H1 (cell line): ENCODE measurements around the gene HDAC10. TPM values are rescaled to one million over a fixed set of nuclear protein-coding genes. Genes with fewer than 3 reads are reported as not detected.

Experiments used
- CTCF ChIA-PET: fragments of 300-600 bp; sonication (Branson Sonifier 250); formaldehyde crosslinking; loops from one replicate; lab custom pipeline; 2021; ENCODE audit not compliant: partially characterized antibody; lab: Charles Lee
- POLR2A ChIA-PET: fragments of 300-600 bp; sonication (Branson Sonifier 250); formaldehyde crosslinking; loops from one replicate; lab custom pipeline; 2021; ENCODE audit warnings: inconsistent platforms; ENCODE audit not compliant: partially characterized antibody; lab: Charles Lee
- DNase-seq, 2 experiments: peaks; one replicate each; pipeline versions ENCODE4 v3.0.0 to v3.0.0-alpha.2; 2010 to 2022; ENCODE audit warnings: low spot score in 2 of 2, low read depth in 1 of 2, mixed read lengths in 1 of 2
- FAIRE-seq: peaks from 2 replicates; lab custom pipeline; 2011; peaks lifted over from hg19 to GRCh38; lab: Jason Lieb, UNC
- H2AFZ ChIP-seq: 2 replicates; pipeline ENCODE4 v1.8.1; 2012; ENCODE audit warnings: low read length, inconsistent platforms
- H2AK5ac ChIP-seq: 2 replicates; pipeline ENCODE4 v1.6.1; 2013; ENCODE audit warnings: low read depth, low read length
- H2BK120ac ChIP-seq: replicated peaks from 2 replicates; pipeline ENCODE3; 2013; ENCODE audit warnings: low read depth, low read length, inconsistent platforms
- H2BK12ac ChIP-seq: 2 replicates; pipeline ENCODE4 v1.6.1; 2013; ENCODE audit warnings: low read depth, low read length
- H2BK15ac ChIP-seq: 2 replicates; pipeline ENCODE4 v1.6.1; 2013; ENCODE audit warnings: low read length
- H2BK20ac ChIP-seq: 2 replicates; pipeline ENCODE4 v1.6.1; 2013; ENCODE audit warnings: low read length
- H2BK5ac ChIP-seq: 2 replicates; pipeline ENCODE4 v1.6.1; 2013; ENCODE audit warnings: low read depth, low read length
- H3K14ac ChIP-seq: 2 replicates; pipeline ENCODE4 v1.6.1; 2013; ENCODE audit warnings: inconsistent platforms; ENCODE audit not compliant: insufficient read length
- H3K18ac ChIP-seq: 2 replicates; pipeline ENCODE4 v1.6.1; 2013; ENCODE audit warnings: low read length; ENCODE audit errors: extremely low read depth
- H3K23ac ChIP-seq: 2 replicates; pipeline ENCODE4 v1.6.1; 2013; ENCODE audit warnings: inconsistent platforms; ENCODE audit not compliant: insufficient read length
- H3K23me2 ChIP-seq: 2 replicates; pipeline ENCODE4 v1.6.1; 2013; ENCODE audit warnings: low read depth, low read length
- H3K27ac ChIP-seq: 2 replicates; pipeline ENCODE4 v1.6.1; 2011; ENCODE audit warnings: low read depth, low read length, inconsistent platforms
- H3K27me3 ChIP-seq, 4 experiments: replicated peaks in 1 of 4; 1 replicate in 1 of 4; 2 replicates in 3 of 4; pipeline versions ENCODE4 v1.6.1 to v1.8.1; 2011 to 2013; ENCODE audit warnings: low read length in 3 of 4, mild to moderate bottlenecking in 3 of 4, inconsistent platforms in 2 of 4, mixed read lengths in 2 of 4, moderate library complexity in 1 of 4; ENCODE audit not compliant: control insufficient read depth in 3 of 4, insufficient read depth in 3 of 4; ENCODE audit errors: extremely low read depth in 1 of 4
- H3K36me3 ChIP-seq, 4 experiments: 2 replicates each; pipeline versions ENCODE4 v1.6.1 to v1.8.1; 2011 to 2013; ENCODE audit warnings: mild to moderate bottlenecking in 4 of 4, low read length in 3 of 4, moderate library complexity in 2 of 4, control low read depth in 1 of 4, inconsistent platforms in 1 of 4; ENCODE audit not compliant: insufficient read depth in 4 of 4, control insufficient read depth in 2 of 4
- H3K4ac ChIP-seq: replicated peaks from 2 replicates; pipeline ENCODE3; 2013; ENCODE audit warnings: low read length, low read depth, mixed read lengths, inconsistent platforms; ENCODE audit not compliant: insufficient read length
- H3K4me1 ChIP-seq, 4 experiments: replicated peaks in 1 of 4; 1 replicate in 1 of 4; 2 replicates in 3 of 4; pipeline versions ENCODE4 v1.6.1 to v1.8.1; 2011 to 2013; ENCODE audit warnings: low read length in 3 of 4, inconsistent platforms in 2 of 4, mixed read lengths in 1 of 4; ENCODE audit not compliant: insufficient read depth in 4 of 4, control insufficient read depth in 3 of 4
- H3K4me2 ChIP-seq, 2 experiments: 2 replicates each; pipeline versions ENCODE4 v1.6.1 to v1.8.1; 2011 to 2013; ENCODE audit warnings: low read depth in 2 of 2, low read length in 2 of 2, control low read depth in 1 of 2, inconsistent platforms in 1 of 2, mild to moderate bottlenecking in 1 of 2; ENCODE audit not compliant: insufficient read depth in 1 of 2
- H3K4me3 ChIP-seq, 4 experiments: fragments of 200-600, 300-600 bp in 1 of 4; sonication (generic), shearing (Covaris generic), sonication (Bioruptor Twin) in 1 of 4; 2 replicates each; pipeline versions ENCODE4 v1.5.1 to v1.8.1; 2011 to 2016; ENCODE audit warnings: low read length in 4 of 4, low read depth in 3 of 4, control low read depth in 2 of 4, inconsistent platforms in 2 of 4, mild to moderate bottlenecking in 2 of 4, mixed read lengths in 1 of 4, moderate library complexity in 1 of 4; ENCODE audit not compliant: insufficient read depth in 2 of 4; ENCODE audit errors: extremely low read depth in 1 of 4
- H3K56ac ChIP-seq: replicated peaks from 2 replicates; pipeline ENCODE3; 2013; ENCODE audit warnings: low read depth, mild to moderate bottlenecking, mixed read lengths, low read length, inconsistent platforms; ENCODE audit not compliant: insufficient read length
- H3K79me1 ChIP-seq: 2 replicates; pipeline ENCODE4 v1.6.1; 2013; ENCODE audit warnings: low read depth, low read length, control low read depth
- H3K79me2 ChIP-seq, 2 experiments: 2 replicates each; pipeline versions ENCODE4 v1.6.1 to v1.8.1; 2012 to 2013; ENCODE audit warnings: low read length in 2 of 2, mild to moderate bottlenecking in 2 of 2, inconsistent platforms in 1 of 2; ENCODE audit not compliant: insufficient read depth in 2 of 2, control insufficient read depth in 1 of 2
- H3K9ac ChIP-seq, 4 experiments: replicated peaks in 1 of 4; 1 replicate in 1 of 4; 2 replicates in 3 of 4; pipeline versions ENCODE4 v1.6.1 to v1.8.1; 2011 to 2013; ENCODE audit warnings: low read depth in 3 of 4, low read length in 3 of 4, control low read depth in 2 of 4, mild to moderate bottlenecking in 2 of 4, moderate library complexity in 2 of 4, inconsistent platforms in 1 of 4; ENCODE audit errors: extremely low read depth in 1 of 4
- H3K9me3 ChIP-seq, 2 experiments: 2 replicates each; pipeline versions ENCODE4 v1.6.1 to v1.8.1; 2012 to 2013; ENCODE audit warnings: mild to moderate bottlenecking in 2 of 2, moderate library complexity in 2 of 2, control low read depth in 1 of 2, inconsistent platforms in 1 of 2, low read depth in 1 of 2, low read length in 1 of 2, mixed read lengths in 1 of 2; ENCODE audit not compliant: insufficient read depth in 2 of 2
- H4K20me1 ChIP-seq, 2 experiments: replicated peaks in 1 of 2; 2 replicates each; pipeline versions ENCODE3 to v1.8.1; 2011 to 2013; ENCODE audit warnings: inconsistent platforms in 2 of 2, low read length in 2 of 2, mild to moderate bottlenecking in 1 of 2; ENCODE audit not compliant: insufficient read depth in 2 of 2, control insufficient read depth in 1 of 2
- H4K5ac ChIP-seq: 2 replicates; pipeline ENCODE4 v1.6.1; 2013; ENCODE audit warnings: low read length, low read depth, mixed read lengths, inconsistent platforms; ENCODE audit not compliant: insufficient read length
- H4K8ac ChIP-seq: 2 replicates; pipeline ENCODE4 v1.8.0; 2013; ENCODE audit warnings: mild to moderate bottlenecking, moderate library complexity, low read length, inconsistent platforms; ENCODE audit not compliant: insufficient read depth; ENCODE audit errors: extremely low read depth
- H4K91ac ChIP-seq: replicated peaks from 2 replicates; pipeline ENCODE3; 2013; ENCODE audit warnings: low read length, mixed read lengths, inconsistent platforms; ENCODE audit not compliant: insufficient read length
- ASH2L ChIP-seq: fragments of 200-600, 300-600 bp; sonication (generic); IDR thresholded peaks from one replicate; pipeline ENCODE4 v1.7.1; 2017; ENCODE audit warnings: low read length
- EZH2 ChIP-seq: fragments of 200-600 bp; sonication (generic); IDR thresholded peaks from 2 replicates; pipeline ENCODE4 v1.7.1; 2012; ENCODE audit warnings: low read depth, mild to moderate bottlenecking, moderate library complexity, low read length, inconsistent platforms; ENCODE audit not compliant: severe bottlenecking
- HDAC2 ChIP-seq, 2 experiments: fragments of 300-600 bp in 1 of 2; sonication (generic) in 1 of 2; IDR thresholded peaks; 2 replicates each; pipeline ENCODE4 v1.6.1; 2011 to 2012; ENCODE audit warnings: low read depth in 2 of 2, low read length in 2 of 2, mild to moderate bottlenecking in 2 of 2, moderate library complexity in 2 of 2, borderline replicate concordance in 1 of 2, inconsistent platforms in 1 of 2
- RNF2 ChIP-seq: fragments of 200-900, 300-1000 bp; sonication (generic); IDR thresholded peaks from 2 replicates; pipeline ENCODE4 v1.7.1; 2016; ENCODE audit warnings: borderline replicate concordance, low read depth, mild to moderate bottlenecking, antibody characterized with exemption, low read length; ENCODE audit not compliant: poor library complexity, severe bottlenecking; ENCODE audit errors: missing control alignments
- SP2 ChIP-seq: IDR thresholded peaks from 2 replicates; pipeline ENCODE4 v1.6.1; 2012; ENCODE audit warnings: mild to moderate bottlenecking, low read length, inconsistent platforms
- SP4 ChIP-seq: IDR thresholded peaks from 2 replicates; pipeline ENCODE4 v1.6.1; 2012; ENCODE audit warnings: low read length, inconsistent platforms
- SUZ12 ChIP-seq: fragments of 200-600 bp; sonication (generic); IDR thresholded peaks from 2 replicates; pipeline ENCODE4 v1.6.1; 2012; ENCODE audit warnings: mild to moderate bottlenecking, inconsistent platforms, low read length, moderate library complexity, mixed read lengths
- TAF7 ChIP-seq: optimal IDR thresholded peaks from 2 replicates; pipeline ENCODE3; 2011; ENCODE audit warnings: low read depth, mild to moderate bottlenecking, inconsistent platforms, low read length, moderate library complexity, borderline replicate concordance
- TCF12 ChIP-seq: IDR thresholded peaks from 2 replicates; pipeline ENCODE4 v1.6.1; 2011; ENCODE audit warnings: low read depth, mild to moderate bottlenecking, low read length
- YY1 ChIP-seq: IDR thresholded peaks from 2 replicates; pipeline ENCODE4 v1.6.1; 2011; ENCODE audit warnings: low read depth, mild to moderate bottlenecking, low read length
- WGBS, 2 experiments: shearing (Covaris generic) in 1 of 2; methylation state at CpG; one replicate each; pipeline versions ENCODE4 v1.1.6 to v1.1.7; 2013 to 2015; ENCODE audit warnings: low lambda C conversion rate in 2 of 2, mixed read lengths in 2 of 2, inconsistent platforms in 1 of 2, low coverage in 1 of 2, missing lambda C conversion rate in 1 of 2; ENCODE audit not compliant: insufficient replicate concordance in 2 of 2, insufficient coverage in 1 of 2, insufficient read length in 1 of 2; ENCODE audit errors: extremely low coverage in 1 of 2, missing lambda C conversion rate in 1 of 2; 5-methylcytosine and 5-hydroxymethylcytosine counted together
- polyA plus RNA-seq, 7 experiments: library from polyadenylated mRNA; depleted of rRNA in 3 of 7; stranded (reverse) in 5 of 7; unstranded in 2 of 7; fragments of >200 nt in 5 of 7; fragments of 200-250 nt in 2 of 7; gene quantifications; 1 replicate in 5 of 7; 2 replicates in 1 of 7; 4 replicates in 1 of 7; pipeline versions ENCODE4 v1.2.1 to v1.2.3, GENCODE V29; 2011 to 2013; ENCODE audit warnings: missing spikeins in 2 of 7, mixed read lengths in 2 of 7
- total RNA-seq: library from RNA; stranded (reverse); fragmentation: NEBNext Ultra II Directional; extraction: Animal tissue kit (Norgen Biotek cat#: 25700); gene quantifications from 2 replicates; pipeline ENCODE4 v1.2.1, GENCODE V29; 2021

Gene HDAC10
- total and polyA plus RNA-seq, 2 of the 8 experiments (the other 6 are each of a cell fraction or from before 2014, with no cell fraction given), result 11.2 to 26.4 TPM

- Histone ChIP-seq H4K91ac (no peak overlapping the region), H3K56ac (no peak overlapping the region), H3K36me3 (peaks cover 0 to 4% (median under 1%) of the 10 kb centered on the region in 4 experiments; a peak in 4 of 8 replicates), H3K18ac (no peak overlapping the region), H4K5ac (no peak overlapping the region), H3K14ac (no peak overlapping the region), H3K4me1 (no peaks in the 10 kb centered on the region), H2BK15ac (no peak overlapping the region), H3K27ac (no peak overlapping the region), H4K8ac (no peak overlapping the region), H3K27me3 (no peaks in the 10 kb centered on the region), H3K79me2 (peaks cover 0 to 7% of the 10 kb centered on the region in 2 experiments; a peak in 2 of 4 replicates), H4K20me1 (peaks cover 0 to 18% of the 10 kb centered on the region in 2 experiments), H2BK5ac (no peak overlapping the region), H2BK120ac (no peak overlapping the region), H3K9me3 (no peaks in the 10 kb centered on the region; a peak in 1 of 4 replicates), H2BK20ac (no peak overlapping the region), H3K4me3 (no peak overlapping the region), H3K23ac (no peak overlapping the region), H2AK5ac (no peak overlapping the region), H2AFZ (no peak overlapping the region), H3K4ac (no peak overlapping the region), H2BK12ac (no peak overlapping the region), H3K4me2 (no peak overlapping the region), H3K23me2 (no peaks in the 10 kb centered on the region), H3K9ac (no peak overlapping the region), H3K79me1 (peaks cover 8% of the 10 kb centered on the region)
- ChIA-PET POLR2A (no interaction called here), CTCF (no interaction called here)
- WGBS, 2 experiments, result 90% methylated on average over 16 of the region's 16 CpGs; no CpG with 5 or more reads in 1 of the 2 experiments
- TF ChIP-seq HDAC2 (IDR thresholded peaks at IDR 0.05; ENCODE audit: borderline replicate concordance in 1 of 2, low read depth in 2 of 2, low read length in 2 of 2) (no peak), ASH2L (no peak), SP2 (no peak), EZH2 (no peak), RNF2 (no peak), SUZ12 (no peak), TCF12 (no peak), TAF7 (no peak), SP4 (no peak), YY1 (no peak)
- FAIRE-seq (no peak), DNase-seq (no peak)
Measured at GRCh38 chr22:50229370-50229769, 21.7 kb downstream of the HDAC10 start.
